Esophagus muscularis mucosa (tissue), 4 donors: ENCODE data around the gene DNAJC1. TPM values are rescaled to one million over a fixed set of nuclear protein-coding genes. Genes with fewer than 3 reads are reported as not detected.
"Not testable (repeated sequence)": the region's sequence is repeated elsewhere in the genome, so short reads cannot be mapped to it uniquely, and the experiment has no call there.

ENCODE experiments used
- DNase-seq: peaks from one replicate; pipeline ENCODE4 v3.0.0-alpha.2; 2017; ENCODE audit errors: extremely low spot score
- H3K27ac ChIP-seq, 4 donors: fragments of 200-600 bp; sonication (generic); replicated peaks in 1 of 4; 1 replicate in 3 of 4; 2 replicates in 1 of 4; pipeline ENCODE4 v1.5.1; 2016 to 2019; ENCODE audit warnings: mild to moderate bottlenecking in 1 of 4
- H3K27me3 ChIP-seq, 4 donors: fragments of 200-600 bp; sonication (generic); one replicate each; pipeline versions ENCODE4 v1.5.1 to v1.6.0; 2016 to 2019
- H3K36me3 ChIP-seq, 4 donors: fragments of 200-600 bp; sonication (generic); one replicate each; pipeline ENCODE4 v1.5.1; 2016 to 2019
- H3K4me1 ChIP-seq, 4 donors: fragments of 200-600 bp; sonication (generic); one replicate each; pipeline ENCODE4 v1.5.1; 2016 to 2019
- H3K4me3 ChIP-seq, 4 donors: fragments of 200-600 bp; sonication (generic); 1 replicate in 2 of 4; 2 replicates in 2 of 4; pipeline ENCODE4 v1.5.1; 2016 to 2019; ENCODE audit warnings: mild to moderate bottlenecking in 4 of 4, moderate library complexity in 1 of 4
- H3K9me3 ChIP-seq, 4 donors: fragments of 200-600 bp; sonication (generic); 1 replicate in 3 of 4; 2 replicates in 1 of 4; pipeline ENCODE4 v1.5.1; 2016 to 2019
- EP300 ChIP-seq: sonication (generic); formaldehyde crosslinking; IDR thresholded peaks from one replicate; pipeline ENCODE4 v1.6.1; 2017; ENCODE audit warnings: antibody characterized with exemption
- POLR2A ChIP-seq: fragments of 450-650 bp; IDR thresholded peaks from one replicate; pipeline ENCODE4 v1.6.1; 2017; ENCODE audit warnings: antibody characterized with exemption, moderate library complexity, mild to moderate bottlenecking, low read depth
- POLR2AphosphoS5 ChIP-seq, 2 donors: sonication (generic); formaldehyde crosslinking; IDR thresholded peaks; one replicate each; pipeline ENCODE4 v1.6.1; 2017; ENCODE audit warnings: antibody characterized with exemption in 2 of 2
- WGBS: methylation state at CpG from one replicate; pipeline ENCODE4 v1.1.5; 2018; 5-methylcytosine and 5-hydroxymethylcytosine counted together
- intact Hi-C: fragments of 100-400 bp; cut with DNase I; formaldehyde crosslinking; loops from one replicate; pipeline ENCODE4 v1.15.1; 2023
- total RNA-seq, 4 donors: library from RNA; depleted of rRNA; stranded (reverse); fragments of >200 nt; gene quantifications; one replicate each; pipeline versions ENCODE4 v1.1.0 to v1.2.1, GENCODE V29; 2016
- TF ChIP-seq, protein P1 (sequence below), 3 experiments: fragments of 200-600 bp in 2 of 3; fragments of 450-650 bp in 1 of 3; sonication (generic) in 2 of 3; IDR thresholded peaks; one replicate each; pipeline ENCODE4 v1.5.1; 2017 to 2019; ENCODE audit warnings: antibody characterized with exemption in 3 of 3, mild to moderate bottlenecking in 2 of 3, moderate library complexity in 1 of 3

Gene DNAJC1
- total RNA-seq, 4 donors from 2014 or later, result 46.5 to 70.6 (median 61.5) TPM

- Histone ChIP-seq H3K4me3 (no peak overlapping the region), H3K27ac (no peak overlapping the region)
Measured at GRCh38 chr10:22022257-22023032, 18.9 kb upstream of the DNAJC1 start.

DNA sequence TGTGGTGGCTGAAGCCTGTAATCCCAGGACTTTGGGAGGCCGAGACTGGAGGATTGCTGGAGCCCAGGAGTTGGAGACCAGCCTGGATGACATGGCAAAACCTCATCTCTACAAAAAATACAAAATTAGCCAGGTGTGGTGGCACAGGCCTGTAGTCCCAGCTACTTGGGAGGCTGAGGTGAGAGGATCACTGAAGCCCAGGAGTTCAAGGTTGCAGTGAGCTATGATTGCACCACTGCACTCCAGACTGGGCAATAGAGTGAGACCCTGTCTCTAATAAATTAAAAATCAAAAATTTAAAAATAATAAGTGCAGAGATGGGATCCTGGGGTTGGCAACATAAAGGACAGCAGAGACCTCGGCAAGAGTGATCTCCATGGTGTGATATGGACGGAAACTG, 17.6 kb upstream of the DNAJC1 start:
- H3K27ac ChIP-seq, result not testable (repeated sequence)

More at GRCh38 chr10:22022257-22023032, 18.9 kb upstream of the DNAJC1 start:
- Histone ChIP-seq H3K4me1 (peaks cover 11 to 14% (median 13%) of the 10 kb centered on the region in 4 donors), H3K36me3 (no peaks in the 10 kb centered on the region), H3K9me3 (no peaks in the 10 kb centered on the region), H3K27me3 (no peaks in the 10 kb centered on the region)
- intact Hi-C loops, result no loop called here
- peak; percentile 65 to 78 for TF ChIP-seq POLR2AphosphoS5 (IDR thresholded peaks at IDR 0.05)
- TF ChIP-seq, protein P1, sequence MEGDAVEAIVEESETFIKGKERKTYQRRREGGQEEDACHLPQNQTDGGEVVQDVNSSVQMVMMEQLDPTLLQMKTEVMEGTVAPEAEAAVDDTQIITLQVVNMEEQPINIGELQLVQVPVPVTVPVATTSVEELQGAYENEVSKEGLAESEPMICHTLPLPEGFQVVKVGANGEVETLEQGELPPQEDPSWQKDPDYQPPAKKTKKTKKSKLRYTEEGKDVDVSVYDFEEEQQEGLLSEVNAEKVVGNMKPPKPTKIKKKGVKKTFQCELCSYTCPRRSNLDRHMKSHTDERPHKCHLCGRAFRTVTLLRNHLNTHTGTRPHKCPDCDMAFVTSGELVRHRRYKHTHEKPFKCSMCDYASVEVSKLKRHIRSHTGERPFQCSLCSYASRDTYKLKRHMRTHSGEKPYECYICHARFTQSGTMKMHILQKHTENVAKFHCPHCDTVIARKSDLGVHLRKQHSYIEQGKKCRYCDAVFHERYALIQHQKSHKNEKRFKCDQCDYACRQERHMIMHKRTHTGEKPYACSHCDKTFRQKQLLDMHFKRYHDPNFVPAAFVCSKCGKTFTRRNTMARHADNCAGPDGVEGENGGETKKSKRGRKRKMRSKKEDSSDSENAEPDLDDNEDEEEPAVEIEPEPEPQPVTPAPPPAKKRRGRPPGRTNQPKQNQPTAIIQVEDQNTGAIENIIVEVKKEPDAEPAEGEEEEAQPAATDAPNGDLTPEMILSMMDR (IDR thresholded peaks at IDR 0.05), result no peak
- WGBS, result 55% methylated on average over 8 of the region's 8 CpGs
- DNase-seq, result no peak

GRCh38 chr10:22017283-22018020, 13.9 kb upstream of the DNAJC1 start:
- WGBS, result 61% methylated on average over 3 of the region's 3 CpGs
- Histone ChIP-seq H3K9me3 (no peaks in the 10 kb centered on the region), H3K27ac (no peak overlapping the region), H3K4me1 (peaks cover 9 to 10% (median 10%) of the 10 kb centered on the region in 4 donors), H3K27me3 (no peaks in the 10 kb centered on the region), H3K4me3 (no peak overlapping the region), H3K36me3 (no peaks in the 10 kb centered on the region)
- intact Hi-C loops, result no loop called here
- TF ChIP-seq POLR2AphosphoS5 (IDR thresholded peaks at IDR 0.05) (no peak), POLR2A (no peak), EP300 (no peak)
- TF ChIP-seq, protein P1 (IDR thresholded peaks at IDR 0.05), result no peak
- no peak for DNase-seq

More for the DNA sequence above, 17.6 kb upstream of the DNAJC1 start:
- H3K9me3 ChIP-seq, H3K4me3 ChIP-seq, H3K27me3 ChIP-seq, intact Hi-C loops, H3K36me3 ChIP-seq, DNase-seq: not testable (repeated sequence)
- 95% methylated on average over 3 of the region's 3 CpGs for WGBS
- H3K4me1 ChIP-seq, result peaks cover 11 to 14% (median 13%) of the 10 kb centered on the region in 4 donors

DNA sequence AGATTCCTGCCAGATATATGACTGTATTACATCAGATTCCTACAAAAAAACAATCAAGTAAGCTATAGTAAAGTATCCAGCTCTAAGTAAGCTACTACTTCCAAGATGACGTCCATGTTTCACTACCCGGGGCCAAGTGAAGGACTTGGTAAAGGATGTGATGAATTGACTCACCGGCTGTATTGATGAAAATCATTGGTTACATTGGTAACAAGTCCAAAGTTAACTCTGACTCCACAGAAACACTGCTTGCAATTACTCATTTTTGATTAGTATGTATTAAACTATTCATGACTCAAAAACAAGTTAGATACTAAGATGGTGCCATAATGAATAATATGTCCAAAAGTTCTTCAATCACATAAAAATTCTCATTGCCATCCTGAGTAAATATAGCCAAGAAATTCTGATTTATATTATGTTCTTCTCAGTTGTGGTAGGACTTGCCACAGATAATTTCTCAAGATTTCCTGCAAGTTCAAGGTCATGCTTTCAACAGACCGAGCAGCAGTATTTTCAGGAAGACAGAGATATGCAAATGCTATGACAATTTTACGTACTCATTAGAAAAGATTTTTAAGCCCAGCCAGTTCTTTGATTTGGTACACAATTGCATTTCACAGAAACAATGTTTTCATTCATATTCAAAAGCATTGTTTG, 12.6 kb upstream of the DNAJC1 start:
- no peak overlapping the region for H3K4me3 ChIP-seq
- H3K36me3 ChIP-seq, result no peaks in the 10 kb centered on the region
- TF ChIP-seq EP300, result no peak
- TF ChIP-seq POLR2AphosphoS5 (IDR thresholded peaks at IDR 0.05), result no peak
- TF ChIP-seq, protein P1 (IDR thresholded peaks at IDR 0.05), result no peak
- no peak for TF ChIP-seq POLR2A
- intact Hi-C loops, result no loop called here
- H3K27ac ChIP-seq, result no peak overlapping the region
- DNase-seq, result no peak
- no peaks in the 10 kb centered on the region for H3K27me3 ChIP-seq
- H3K9me3 ChIP-seq, result no peaks in the 10 kb centered on the region
- H3K4me1 ChIP-seq, result no peaks in the 10 kb centered on the region
- 82% methylated on average over 5 of the region's 5 CpGs for WGBS

GRCh38 chr10:22010973-22011408, 7.5 kb upstream of the DNAJC1 start:
- WGBS, result 24% methylated on average over 1 of the region's 1 CpG
- intact Hi-C loops, result loop anchor here (2.0 kb wide), 1 partner anchor 978 kb away; no protein-coding TSS in a partner anchor

More at GRCh38 chr10:22010973-22011408, 7.5 kb upstream of the DNAJC1 start:
- TF ChIP-seq POLR2AphosphoS5 (IDR thresholded peaks at IDR 0.05) (no peak), POLR2A (no peak)
- TF ChIP-seq, protein P1 (IDR thresholded peaks at IDR 0.05), result peak; percentile 27 to 58 (median 45)
- Histone ChIP-seq H3K9me3 (no peaks in the 10 kb centered on the region), H3K36me3 (no peaks in the 10 kb centered on the region), H3K27ac (no peak overlapping the region), H3K4me1 (peaks cover 0 to 4% (median 0%) of the 10 kb centered on the region in 4 donors), H3K4me3 (no peak overlapping the region), H3K27me3 (no peaks in the 10 kb centered on the region)
- no peak for DNase-seq
